NCI-H1092 (cell line): ENCODE data around the gene RABIF.

Experiments used
- DNase-seq: peaks from one replicate; lab custom pipeline; 2025; lab: John Stamatoyannopoulos, UW

Gene RABIF

DNA sequence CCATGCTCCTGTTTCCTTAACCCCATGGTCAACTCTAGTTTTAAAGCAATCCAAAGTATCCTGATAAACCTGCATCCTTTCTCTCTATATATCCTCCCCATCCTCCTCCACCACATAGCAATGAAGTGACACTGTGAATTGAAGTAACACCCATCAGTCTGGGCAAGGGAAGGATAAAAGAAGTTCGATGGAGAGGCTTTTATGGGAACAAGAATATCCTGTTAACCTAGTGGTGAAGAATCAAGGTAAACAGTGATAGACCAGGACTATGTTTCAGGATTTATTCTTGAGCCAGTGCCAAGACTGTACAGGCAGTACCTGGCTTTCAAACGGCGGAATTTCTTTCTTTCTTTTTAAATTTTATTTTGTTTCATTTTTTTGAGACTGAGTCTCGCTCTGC is 17.6 kb downstream of the RABIF start:
- no peak for DNase-seq

DNA sequence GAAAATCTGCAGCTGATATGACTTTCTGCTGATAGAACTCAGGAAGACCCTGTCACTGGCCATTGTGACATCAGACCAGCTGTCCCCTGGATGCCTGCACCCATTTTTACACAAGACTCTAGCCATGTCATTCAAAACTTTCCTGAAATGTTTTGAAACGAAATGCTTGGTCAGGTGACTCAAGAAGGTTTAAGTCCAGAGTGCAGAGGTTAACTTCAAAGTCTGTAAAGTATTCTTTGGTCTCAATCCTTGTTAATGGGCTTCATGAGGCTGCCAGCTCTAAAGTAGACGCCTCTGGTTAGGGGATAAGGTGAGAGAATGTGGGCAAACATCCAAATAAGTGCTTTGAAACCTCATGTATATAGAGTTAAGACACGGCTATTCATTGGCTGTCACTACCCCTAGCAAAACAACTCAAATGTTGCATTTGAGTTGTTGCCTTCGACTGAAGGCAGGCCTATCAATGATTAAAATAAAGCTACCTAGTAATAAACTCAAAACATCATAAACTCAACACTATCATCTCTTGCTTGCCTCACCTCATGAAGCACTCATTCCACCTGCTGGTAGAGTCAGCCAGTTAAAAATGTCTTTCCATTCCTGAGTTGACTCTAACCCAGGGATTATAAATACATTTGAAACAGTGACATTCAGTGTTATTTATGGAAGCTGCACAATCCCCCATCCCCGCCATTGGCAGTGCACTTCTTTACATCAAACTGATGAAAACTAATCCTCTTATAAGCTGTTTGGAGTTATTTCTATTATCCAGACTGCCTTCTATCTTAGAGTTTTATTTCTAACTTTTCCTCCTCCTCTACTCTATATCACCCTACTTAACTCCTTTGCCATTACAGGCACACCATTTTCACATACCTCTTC is 26.0 kb downstream of the RABIF start:
- DNase-seq, result no peak

DNA sequence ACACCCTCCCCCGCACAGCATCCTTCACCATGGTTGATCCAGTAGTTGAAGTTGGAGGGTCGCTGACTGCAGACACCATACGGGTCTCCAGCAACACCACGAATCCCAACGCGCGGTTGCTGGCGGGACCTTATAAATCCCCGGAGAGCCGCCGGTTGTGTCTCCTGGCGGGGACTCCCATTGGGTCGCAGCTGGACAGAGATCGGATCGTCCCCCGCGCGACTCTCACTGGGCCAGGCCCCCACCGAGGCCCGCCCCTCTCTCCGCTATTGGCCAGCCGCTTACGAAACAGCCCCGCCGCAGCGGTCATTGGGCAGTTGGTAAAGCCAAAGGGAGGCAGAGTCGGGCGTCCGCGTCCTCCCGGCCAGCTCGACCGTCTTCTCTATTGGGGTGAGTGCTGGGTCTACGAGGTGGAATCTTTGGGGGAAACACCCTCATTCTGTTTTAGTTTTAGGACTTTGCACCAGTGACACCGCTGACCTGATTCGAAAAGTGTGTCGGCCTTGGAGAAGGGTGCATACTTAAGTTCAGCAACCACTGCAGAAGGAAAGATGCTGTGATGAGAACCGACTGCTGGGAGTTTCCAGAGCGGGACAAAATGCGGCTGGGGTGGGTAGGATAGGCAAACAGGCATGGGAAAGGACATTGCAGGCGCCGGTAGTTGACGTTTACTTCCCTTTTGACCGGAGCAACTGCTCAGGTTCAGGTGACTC is 27.4 kb downstream of the RABIF start:
- DNase-seq, result peak; percentile 91

DNA sequence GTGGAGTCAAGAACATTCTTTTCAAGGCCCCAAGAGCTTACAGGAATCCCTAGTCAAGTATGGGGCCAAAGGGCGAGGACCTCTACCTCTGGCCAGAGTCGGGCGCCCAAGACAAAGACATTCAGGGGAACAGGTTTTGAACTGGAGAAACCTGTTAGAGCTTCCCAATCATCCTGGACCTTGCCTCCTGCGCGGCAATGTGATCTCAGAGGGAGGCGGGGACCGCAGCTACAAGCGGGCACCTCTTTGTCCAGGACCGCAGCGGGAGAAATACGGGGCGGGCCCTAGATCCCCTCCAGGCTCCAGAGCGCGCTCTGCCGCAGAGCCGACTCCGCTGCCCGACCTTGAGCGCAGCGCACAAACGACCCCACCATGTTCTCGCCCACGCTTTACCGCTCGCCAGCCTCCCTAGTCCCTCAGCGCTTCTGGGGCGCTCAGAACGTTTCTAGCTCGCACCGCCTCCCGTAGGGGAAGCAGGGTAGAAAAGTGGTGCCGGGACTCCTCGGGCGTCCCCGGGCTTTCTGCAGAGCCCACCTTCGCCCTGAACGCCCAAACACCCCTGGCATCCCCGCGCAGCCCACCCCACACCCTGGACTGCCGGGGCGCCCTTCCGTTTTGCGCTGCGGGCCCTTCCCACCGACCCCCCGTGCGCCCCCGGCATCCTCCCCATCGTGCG is 28.1 kb downstream of the RABIF start:
- peak; percentile 61 for DNase-seq

DNA sequence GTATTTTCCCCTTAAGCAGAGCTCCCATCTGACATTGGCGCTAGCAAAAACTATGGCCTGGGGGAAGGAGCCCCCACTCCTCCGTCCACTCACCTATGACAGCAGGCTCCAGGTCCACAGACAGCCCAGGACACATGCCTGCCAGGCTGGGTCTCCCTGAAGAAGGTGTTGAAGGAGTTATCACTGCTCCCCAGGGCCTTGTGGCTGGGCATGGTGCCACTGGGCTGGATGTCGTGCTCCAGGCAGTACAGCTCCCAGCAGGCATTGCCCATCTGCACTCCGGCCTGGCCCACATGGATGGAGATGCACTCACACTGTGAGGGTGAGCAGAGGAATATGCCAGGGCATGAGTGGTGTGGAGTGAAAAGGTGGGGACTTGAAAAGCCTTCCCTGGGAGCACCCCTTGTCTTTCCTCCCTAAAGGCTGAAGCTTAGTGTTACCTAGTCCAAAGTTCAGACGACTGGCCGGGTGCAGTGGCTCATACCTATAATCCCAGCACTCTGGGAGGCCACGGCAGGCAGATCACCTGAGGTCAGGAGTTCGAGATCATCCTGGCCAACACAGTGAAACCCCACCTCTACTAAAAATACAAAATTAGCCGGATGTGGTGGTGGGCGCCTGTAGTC is 30.0 kb downstream of the RABIF start:
- no peak for DNase-seq

DNA sequence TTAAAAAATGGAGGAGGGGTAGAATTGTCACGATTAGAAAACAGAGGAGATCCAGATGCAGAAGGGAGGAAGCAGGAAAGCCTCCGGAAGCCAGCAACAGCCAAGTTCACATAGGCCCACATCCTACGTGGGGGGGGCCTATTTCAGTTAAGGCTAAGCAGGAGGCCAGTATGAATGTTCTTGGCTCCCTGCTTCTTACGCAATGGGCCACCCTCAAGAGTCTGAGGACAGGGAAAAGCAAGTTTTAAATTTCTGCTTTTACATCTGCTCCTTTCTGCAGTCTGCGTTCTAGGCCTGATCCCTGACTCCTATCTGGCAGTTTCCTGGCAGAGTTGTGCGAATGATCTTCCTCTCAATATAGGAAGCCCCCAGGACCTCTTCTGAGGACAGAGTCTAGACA is 30.6 kb downstream of the RABIF start:
- DNase-seq, result no peak

DNA sequence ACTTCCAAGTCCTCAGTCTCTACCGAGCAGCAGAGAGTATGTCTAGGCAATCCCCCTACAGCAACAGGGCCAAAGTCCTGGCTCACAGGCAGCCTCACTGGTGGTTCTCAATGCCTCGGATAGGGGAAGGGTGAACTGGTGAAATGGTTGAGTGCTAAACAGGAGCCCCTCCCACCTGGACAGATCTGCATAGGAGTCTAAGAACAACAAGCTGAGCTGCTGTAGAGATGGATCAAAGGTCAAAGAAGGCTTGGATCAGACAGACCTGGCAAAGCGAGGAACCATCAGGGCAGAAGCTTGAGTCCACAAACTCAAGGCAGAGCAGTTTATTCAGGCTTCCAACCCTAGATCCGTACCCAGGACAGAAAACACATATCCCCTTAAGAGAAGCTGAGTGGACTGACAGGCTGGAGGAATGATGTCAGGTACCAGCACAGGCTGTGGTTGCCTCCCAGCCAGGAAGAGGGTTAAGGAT is 31.8 kb downstream of the RABIF start:
- no peak for DNase-seq

DNA sequence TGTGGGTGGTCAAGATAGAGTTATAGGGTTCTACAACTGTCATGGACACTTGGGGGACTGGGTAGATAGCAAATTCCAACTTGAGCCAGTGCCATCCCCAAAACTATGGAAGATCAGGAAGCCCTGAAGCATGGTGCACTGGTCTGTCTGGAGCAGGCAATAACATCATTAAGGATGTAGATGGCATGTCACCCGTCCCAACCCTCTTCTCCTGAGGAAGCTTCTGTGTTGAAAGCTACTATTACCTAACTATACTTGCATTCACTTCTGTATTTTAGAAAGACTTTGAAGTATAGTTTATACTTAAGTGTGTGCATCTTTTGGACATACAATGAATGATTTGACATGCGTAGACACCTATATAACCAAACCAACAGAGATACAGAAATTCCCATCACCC is 32.9 kb downstream of the RABIF start:
- no peak for DNase-seq

DNA sequence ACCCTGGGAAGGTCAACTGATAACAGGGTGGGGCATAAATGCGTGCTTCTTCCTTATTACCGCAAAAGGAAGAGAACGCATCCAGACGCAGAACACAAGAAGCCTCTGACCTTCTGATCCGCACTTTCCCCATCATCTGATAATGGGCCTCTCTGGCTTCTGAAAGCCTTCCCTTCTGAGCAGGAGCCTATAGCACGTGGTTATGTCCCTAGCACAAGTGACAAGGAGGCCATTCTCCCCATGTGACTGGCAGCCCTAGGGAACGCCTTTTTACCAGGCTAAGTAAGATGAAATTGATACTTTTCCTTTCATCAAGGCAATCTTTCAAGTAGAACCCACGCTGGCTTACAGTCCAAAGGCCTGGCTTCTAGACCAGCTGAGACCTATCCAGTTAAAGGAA is 34.2 kb downstream of the RABIF start:
- no peak for DNase-seq

DNA sequence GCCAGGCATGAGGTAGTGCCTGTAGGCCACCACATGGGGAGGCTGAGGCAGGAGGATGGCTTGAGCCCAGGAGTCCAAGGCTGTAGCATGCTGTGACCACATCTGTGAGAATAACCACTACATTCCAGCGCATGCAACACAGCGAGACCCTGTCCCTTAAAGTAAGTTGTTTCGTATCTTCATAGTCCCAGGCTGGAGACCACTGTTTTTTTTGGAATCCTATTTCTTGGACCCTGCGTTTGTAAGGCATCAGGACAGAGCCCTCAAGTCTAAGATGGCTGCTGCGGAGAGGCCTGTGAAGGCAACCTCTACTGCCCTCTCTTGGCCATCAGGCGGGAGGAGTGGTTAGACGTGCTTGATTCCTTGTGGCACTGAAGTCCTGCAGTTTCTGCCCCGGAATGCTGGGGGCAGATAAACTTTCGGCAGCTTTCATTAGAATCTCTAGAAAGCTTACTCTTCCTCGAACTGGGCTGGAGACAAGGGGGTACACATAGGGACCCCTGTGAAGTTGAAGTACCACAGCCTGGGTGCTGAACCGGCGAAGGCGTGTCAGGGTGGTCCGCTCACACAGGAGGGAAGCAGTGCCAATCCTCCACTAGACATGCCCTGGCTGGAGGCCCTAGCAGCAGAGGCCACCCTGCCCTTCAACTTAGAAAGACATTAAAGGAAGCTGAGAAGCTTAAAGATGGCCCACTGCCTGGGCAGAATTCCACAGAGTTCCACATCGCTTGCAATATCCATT is 36.6 kb downstream of the RABIF start:
- DNase-seq, result peak; percentile 24

DNA sequence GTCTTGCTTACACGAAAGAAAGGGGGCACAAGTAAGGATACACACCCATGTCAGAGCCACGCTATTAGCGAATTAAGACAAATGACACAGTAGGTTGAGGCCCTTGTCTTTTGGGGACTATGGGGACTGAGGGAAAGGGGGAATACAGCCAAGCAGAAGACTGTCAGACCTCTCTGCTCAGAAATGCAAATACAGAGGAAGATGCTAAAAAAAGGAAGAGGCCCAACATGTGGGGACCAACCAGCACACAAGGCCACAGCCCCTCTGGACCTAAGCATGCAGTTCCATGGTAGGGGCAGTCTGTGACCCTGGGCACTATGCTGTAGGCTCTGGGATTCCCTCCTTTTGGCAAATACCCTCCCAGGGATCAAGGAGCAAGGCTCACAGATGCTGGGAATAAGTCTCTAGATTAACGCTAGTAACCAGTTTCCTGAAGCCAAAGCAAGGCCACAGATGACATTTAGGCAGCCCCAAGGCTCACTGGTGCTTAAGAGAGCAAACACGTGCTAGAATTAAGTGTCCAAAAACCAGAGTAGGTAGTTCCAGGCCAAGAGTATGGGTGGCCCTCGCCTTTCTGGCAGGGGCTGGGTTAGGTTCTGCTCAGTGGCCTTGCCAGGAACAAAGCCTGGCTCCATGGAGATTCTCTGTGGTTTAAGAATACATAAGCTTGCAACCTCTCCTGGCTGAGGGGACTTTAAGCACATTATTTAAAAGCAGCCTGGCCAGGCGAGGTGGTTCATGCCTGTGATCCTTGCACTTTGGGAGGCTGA is 38.2 kb downstream of the RABIF start:
- no peak for DNase-seq

DNA sequence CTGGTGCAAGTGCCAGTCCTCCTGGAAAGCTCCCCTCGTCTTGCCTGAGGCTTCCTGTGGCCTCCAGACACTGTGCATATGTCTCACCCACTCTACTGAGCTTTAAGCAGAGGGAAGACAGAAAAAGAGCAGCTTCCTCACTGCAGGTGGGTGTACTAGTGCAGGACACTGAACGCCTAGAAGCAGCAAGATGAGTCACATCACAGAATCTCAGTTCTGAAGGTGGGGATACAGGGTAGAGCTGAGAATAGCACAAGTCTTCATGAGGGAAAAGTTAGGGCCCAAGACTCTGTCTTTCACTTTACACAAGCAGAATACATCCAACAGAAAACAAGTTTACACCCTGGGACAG is 40.8 kb downstream of the RABIF start:
- DNase-seq, result no peak

DNA sequence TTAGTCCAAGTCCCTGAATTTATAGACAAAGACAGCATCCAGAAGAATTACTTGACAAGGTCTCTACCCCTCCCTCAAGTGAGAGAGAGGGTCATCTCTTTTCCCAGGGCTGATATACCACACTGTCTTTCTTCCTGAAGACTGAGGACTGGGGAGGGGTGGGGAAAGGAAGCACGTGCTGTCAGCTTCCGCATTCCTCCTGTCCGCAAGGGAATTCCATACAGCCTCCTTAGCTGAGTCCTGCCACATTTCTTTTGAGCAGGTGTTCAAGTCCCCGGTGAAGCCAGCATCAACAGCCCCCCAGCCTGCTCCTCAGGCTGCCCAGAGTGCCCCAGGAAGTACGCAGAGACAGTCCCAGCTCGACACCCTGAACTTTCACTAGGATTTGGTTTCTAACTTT is 44.0 kb downstream of the RABIF start:
- DNase-seq, result no peak

DNA sequence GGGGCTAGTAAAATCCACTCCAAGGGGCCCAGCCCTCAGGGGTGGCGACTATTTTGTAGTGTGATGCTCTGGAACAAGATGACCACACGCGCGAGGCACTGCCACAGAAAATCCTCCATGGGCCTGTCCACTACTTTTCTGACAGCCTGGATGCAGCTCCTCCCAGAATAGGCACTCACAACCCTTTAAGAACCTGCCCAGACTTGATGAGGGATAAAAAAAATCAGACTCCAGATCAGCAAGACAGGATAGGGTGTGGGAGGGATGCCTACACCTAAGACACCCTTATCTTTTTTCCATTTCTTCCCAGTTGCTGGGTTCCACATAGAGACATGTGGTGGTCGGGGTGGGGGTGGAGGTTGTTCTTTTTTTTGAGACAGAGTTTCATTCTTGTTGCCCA is 44.7 kb downstream of the RABIF start:
- DNase-seq, result no peak

DNA sequence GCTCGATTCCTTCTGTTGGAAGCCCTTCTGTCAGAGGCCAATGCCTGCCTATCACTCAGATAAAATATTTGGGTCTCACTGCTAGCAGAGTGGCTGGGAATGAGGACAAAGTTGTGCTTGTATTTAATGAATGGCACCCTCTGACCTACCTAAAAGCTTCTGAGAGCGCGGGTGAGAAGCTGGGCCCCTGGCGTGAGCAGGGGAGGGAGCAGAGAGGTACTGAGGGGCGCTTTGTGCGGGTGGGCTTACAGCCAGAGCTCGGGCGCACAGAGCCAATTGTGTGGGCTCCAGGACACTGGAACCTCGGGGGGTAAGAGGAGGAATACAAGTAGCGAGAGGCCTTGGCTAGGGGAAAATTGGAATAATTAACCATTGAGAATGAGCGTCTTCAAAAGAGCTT is 45.9 kb downstream of the RABIF start:
- DNase-seq, result no peak

DNA sequence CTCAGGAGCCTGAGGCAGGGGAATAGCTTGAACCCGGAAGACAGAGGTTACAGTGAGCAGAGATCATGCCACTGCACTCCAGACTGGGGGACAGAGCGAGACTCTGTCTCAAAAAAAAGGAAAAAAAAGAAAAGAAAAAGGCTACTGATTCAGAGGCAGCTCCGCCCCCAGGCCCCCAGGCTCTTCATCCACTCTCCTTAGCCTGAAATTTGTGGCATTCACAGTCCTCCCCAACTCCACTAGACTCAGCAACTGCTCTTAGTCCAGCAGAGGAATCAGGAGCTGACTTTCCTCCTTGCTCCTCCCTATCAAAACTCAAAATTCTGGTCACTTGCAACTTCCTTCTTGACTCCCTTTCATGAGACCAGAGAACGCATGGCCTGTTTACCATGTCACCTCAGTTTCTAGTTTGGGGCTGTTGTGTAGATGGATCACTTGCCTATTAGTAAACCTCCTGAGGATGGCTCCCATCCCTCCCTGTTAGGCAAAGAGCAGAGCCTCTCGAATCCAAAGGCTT is 51.1 kb downstream of the RABIF start:
- no peak for DNase-seq

DNA sequence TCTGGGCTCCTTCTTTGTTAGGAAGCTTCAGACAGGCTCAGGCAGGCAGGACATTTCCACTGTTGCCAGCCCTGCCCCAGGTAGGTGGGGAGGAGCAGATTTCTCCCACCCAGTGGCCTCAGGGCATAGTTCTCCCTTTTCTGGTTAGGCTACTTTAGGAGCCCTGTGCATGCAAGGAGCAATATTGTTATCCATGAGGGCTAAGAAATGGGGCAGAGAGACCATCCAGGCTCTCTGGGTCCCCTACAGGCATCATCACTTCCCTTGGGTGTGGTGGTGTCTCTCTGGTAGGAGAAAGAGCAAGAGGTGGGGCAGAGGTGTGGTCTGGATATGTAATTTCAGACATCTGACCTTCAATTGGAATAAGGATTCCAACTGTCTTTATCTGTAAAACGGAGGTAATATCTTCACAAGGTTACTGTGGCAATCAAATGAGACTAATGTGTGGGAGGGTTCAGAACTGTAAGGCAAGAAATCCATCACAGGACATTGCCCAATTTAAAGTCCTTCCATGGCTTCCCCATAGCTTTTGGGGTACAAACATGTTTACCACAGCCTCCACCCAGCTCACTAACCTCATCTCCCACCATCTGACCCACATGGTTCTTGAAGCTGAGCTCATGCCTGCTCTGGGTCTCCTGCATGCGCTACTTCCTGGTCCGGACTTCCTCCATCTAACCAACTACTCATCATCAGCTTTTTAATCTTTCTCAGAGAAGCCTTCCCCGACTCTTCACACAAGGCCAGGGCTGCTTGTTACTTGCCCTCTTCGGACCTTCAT is 52.1 kb downstream of the RABIF start:
- DNase-seq, result no peak

DNA sequence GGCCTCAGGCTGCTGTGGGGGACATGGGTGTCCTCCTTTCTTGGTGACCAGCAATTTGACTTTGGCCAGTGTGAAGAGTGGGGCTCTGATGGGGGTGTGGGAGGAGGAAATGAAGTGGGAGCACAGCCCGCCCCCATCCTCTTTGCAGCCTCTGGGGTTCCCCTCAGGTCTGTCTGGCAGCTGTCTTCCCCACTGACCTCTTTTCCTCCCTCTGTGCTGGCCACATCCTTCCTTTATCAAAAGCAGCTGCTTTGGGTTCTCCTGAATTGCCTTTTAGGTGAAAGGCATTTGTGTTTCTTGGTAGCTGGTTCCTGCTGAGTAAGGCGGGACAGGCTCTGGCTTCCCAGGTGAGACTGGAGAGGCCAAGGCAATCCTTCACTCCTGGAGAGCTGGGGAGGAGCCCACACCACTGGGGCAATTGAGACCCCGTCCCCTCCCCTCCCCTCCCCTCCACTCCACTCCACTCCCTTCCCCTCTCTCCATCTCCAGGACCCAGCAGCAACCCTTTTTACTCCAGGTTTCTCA is 53.3 kb downstream of the RABIF start:
- no peak for DNase-seq

DNA sequence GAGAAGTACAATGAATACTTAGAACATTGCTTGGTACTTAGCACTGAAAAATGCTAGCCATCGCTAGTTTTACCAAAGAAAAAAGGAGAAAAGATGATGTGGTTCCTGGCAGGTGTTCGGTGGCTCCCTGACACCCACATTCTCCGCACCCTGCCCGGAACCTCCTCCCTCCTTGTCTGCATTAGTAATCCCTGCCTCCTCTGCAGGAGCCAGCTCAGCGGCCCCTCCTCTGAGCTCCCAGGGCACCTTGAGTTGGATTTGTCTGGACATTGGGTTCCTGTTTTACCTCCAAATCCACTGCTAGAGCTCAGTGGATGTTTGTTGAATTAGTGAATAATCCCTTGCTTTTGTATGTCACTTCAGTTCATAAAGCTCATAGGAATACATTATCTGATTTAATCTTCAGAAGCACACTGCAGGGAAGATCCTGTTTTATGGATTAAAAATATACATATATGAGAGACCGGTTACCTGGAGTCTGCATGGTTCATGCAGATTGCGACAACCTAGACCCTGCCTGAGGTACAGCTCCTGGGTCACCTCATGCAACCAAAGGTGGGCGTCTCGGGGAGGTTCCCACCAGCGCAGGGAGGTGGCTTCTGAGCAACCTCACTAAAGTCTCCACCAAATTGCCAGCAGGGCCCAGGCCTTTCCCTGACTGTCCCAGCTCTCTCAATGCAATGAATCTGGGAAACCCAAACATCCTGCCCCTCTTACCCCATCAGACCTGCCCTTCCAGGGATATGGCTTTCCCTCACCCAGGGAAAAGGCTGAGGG is 54.0 kb downstream of the RABIF start:
- no peak for DNase-seq
